ENCODE data around the gene FASN.

The FASN gene

DNA sequence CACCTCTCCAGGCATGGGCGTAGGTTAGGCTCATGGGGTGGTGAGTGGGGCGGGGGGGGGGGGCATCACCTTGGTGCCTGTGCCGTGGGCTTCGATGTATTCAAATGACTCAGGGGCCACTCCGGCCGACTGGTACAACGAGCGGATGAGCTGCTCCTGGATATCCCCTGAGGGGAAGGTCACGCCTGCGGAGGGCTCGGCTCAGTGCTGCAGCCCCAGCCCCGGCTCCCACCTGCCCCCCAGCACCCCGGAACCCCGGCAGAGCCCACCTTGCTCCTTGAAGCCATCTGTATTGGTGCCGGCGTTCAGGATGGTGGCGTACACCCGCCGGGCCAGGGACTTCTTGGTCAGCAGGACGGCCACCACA, 5.4 kb downstream of the FASN start:
- DNase-seq (ENCODE audit: extremely low spot score) = no peak
- CTCF ChIA-PET = no interaction called here
- POLR2A ChIA-PET = no interaction called here
- TF ChIP-seq HDGF (IDR thresholded peaks at IDR 0.05; ENCODE audit: borderline replicate concordance) (no peak), FOXK2 (IDR thresholded peaks at IDR 0.05) (no peak), SUZ12 (IDR thresholded peaks at IDR 0.05) (no peak), SP1 (IDR thresholded peaks at IDR 0.05) (no peak), NFRKB (IDR thresholded peaks at IDR 0.05) (no peak), CTBP1 (IDR thresholded peaks at IDR 0.05; ENCODE audit: borderline replicate concordance) (no peak), PKNOX1 (IDR thresholded peaks at IDR 0.05) (no peak), ZNF384 (IDR thresholded peaks at IDR 0.05) (no peak), FOXM1 (IDR thresholded peaks at IDR 0.05; ENCODE audit: borderline replicate concordance) (no peak), LEF1 (IDR thresholded peaks at IDR 0.05; ENCODE audit: borderline replicate concordance) (no peak), ARNT (IDR thresholded peaks at IDR 0.05) (no peak), L3MBTL2 (conservative IDR thresholded peaks at IDR 0.05) (no peak), ELF4 (IDR thresholded peaks at IDR 0.05) (no peak)

DNA sequence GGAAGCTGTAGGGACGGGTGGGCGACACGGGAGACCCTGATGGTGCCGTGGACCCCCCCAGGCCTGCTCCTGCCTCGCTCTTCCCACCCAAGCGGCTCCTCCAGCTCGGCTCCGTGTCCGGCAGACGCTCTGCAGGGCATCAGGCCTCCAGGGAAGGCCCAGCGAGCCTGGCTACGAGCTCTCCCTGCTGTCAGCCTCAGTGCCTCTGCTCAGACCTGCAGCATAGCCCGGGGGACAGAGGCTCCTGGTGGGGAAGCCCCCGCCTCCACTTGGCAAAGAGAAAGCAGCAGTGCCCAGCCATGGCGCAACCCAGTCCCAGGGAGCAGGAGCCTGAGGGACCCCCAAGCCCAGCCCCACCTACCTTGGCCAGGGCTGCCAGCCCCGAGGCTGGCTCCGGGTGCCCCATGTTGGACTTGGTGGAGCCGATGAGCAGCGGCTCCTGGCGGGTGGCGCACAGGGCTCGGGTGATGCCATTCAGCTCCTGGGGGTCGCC, 5.9 kb downstream of the FASN start:
- ChIA-PET POLR2A (no interaction called here), CTCF (no interaction called here)
- no peak for TF ChIP-seq TARDBP (IDR thresholded peaks at IDR 0.05)
- no peak for TF ChIP-seq FOXM1 (IDR thresholded peaks at IDR 0.05; ENCODE audit: borderline replicate concordance)
- no peak for TF ChIP-seq BHLHE40 (IDR thresholded peaks at IDR 0.05; ENCODE audit: borderline replicate concordance)
- no peak for TF ChIP-seq NFRKB (IDR thresholded peaks at IDR 0.05)
- no peak for DNase-seq (ENCODE audit: extremely low spot score)

DNA sequence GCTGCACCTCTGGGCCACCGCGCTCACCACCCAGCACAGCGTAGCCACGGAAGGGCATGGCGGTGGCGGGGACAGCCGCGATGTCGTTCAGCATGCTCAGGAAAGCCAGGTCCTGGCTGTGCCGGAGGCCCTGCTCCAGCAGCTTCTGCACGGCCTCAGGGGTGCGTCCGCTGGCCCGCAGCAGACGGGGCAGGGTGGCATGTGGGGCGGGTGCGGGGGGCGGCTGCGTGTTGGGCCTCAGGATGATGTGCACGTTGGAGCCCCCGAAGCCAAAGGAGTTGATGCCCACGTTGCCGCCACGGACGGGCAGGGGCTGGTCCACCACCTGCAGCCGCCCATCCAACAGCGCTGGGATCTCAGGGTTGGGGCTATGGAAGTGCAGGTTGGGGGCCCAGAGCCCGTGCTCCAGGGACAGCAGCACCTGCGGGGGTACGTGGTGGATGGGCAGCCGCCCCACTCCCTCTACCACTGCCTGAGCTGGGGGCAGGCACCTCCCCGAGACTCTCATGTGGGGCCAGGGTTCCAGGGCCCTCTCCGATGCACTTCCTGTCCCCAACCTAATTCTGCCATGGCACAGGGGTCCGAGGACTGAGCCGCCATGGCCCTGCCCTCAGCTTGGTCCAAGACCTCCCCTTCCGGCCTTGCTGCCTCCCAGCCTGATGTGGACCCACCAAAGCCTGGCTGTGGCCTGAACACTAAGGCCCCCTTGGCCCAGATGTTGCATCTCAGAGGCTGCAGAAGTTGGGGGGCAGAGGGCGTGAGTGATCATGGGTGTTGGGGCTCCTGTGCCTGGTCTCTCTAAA, 6.6 kb downstream of the FASN start:
- ChIA-PET CTCF (no interaction called here), POLR2A (interaction anchor here (0.7 kb wide), 1 partner anchor 11 kb away, joined by 3 read pairs; no protein-coding TSS in a partner anchor)
- no peak for DNase-seq (ENCODE audit: extremely low spot score)
- TF ChIP-seq L3MBTL2 (conservative IDR thresholded peaks at IDR 0.05) = no peak
- no peak for TF ChIP-seq FOXK2 (IDR thresholded peaks at IDR 0.05)

DNA sequence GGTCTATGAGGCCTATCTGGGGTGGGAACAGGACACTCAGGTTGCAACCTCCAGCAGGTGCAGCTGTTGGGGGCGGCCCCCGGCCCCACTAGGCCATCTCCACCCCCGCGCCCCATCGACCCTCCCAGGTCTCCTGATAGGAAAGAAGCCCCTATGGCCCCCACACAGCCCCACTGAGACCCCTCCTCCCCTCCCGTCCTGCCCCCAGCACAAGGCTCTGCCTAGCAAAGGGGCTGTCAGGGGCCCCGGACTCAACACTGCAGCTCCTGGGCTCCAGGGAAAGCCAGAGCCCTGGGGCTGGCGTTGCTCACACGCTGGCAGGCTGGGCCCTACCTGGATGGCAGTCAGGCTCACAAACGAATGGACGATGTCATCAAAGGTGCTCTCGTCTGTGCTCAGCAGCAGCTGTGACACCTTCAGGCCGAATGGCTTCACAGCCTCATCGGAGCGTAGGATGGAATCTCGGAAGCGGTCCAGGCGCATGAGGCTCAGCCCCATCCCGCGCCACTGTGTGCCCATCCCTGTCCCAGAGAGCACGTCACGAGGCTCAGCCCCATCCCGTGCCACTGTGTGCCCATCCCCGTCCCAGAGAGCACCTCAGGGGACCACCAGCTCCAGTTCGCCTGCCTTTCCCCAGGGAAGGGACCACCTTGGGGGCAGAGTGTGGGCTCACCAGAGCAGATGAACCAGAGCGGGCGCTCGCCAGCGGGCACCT, 7.3 kb downstream of the FASN start:
- no peak for DNase-seq (ENCODE audit: extremely low spot score)
- CTCF ChIA-PET = no interaction called here
- POLR2A ChIA-PET = interaction anchor here (0.7 kb wide), 2 partner anchors 11 to 25 kb away, joined by 3 read pairs; partner anchors contain the start of gene DUS1L
- TF ChIP-seq FOXK2 (IDR thresholded peaks at IDR 0.05) (no peak), ARNT (IDR thresholded peaks at IDR 0.05) (no peak), CTBP1 (IDR thresholded peaks at IDR 0.05; ENCODE audit: borderline replicate concordance) (no peak), BHLHE40 (IDR thresholded peaks at IDR 0.05; ENCODE audit: borderline replicate concordance) (no peak), HDGF (IDR thresholded peaks at IDR 0.05; ENCODE audit: borderline replicate concordance) (no peak), ZNF384 (IDR thresholded peaks at IDR 0.05) (no peak), FOXM1 (IDR thresholded peaks at IDR 0.05; ENCODE audit: borderline replicate concordance) (no peak), SP1 (IDR thresholded peaks at IDR 0.05) (no peak)

- DNase-seq (ENCODE audit: extremely low spot score) = no peak
- ChIA-PET CTCF (no interaction called here), POLR2A (interaction anchor here (0.7 to 5.2 kb wide), 2 partner anchors 9 to 24 kb away, joined by 3 to 19 read pairs; partner anchors contain the start of genes DUS1L and FASN)
- no peak for TF ChIP-seq ZNF384 (IDR thresholded peaks at IDR 0.05)
- no peak for TF ChIP-seq L3MBTL2 (conservative IDR thresholded peaks at IDR 0.05)
- no peak for TF ChIP-seq PKNOX1 (IDR thresholded peaks at IDR 0.05)
- no peak for TF ChIP-seq ELF4 (IDR thresholded peaks at IDR 0.05)
- TF ChIP-seq SP1 (IDR thresholded peaks at IDR 0.05) = no peak
- TF ChIP-seq TARDBP (IDR thresholded peaks at IDR 0.05) = no peak
- TF ChIP-seq CTBP1 (IDR thresholded peaks at IDR 0.05; ENCODE audit: borderline replicate concordance) = no peak
- no peak for TF ChIP-seq FOXA1 (IDR thresholded peaks at IDR 0.05)
- no peak for TF ChIP-seq NFRKB (IDR thresholded peaks at IDR 0.05)
- no peak for TF ChIP-seq HDGF (IDR thresholded peaks at IDR 0.05; ENCODE audit: borderline replicate concordance)
- no peak for TF ChIP-seq BHLHE40 (IDR thresholded peaks at IDR 0.05; ENCODE audit: borderline replicate concordance)
Observed at GRCh38 chr17:82089723-82090548, 8.1 kb downstream of the FASN start.

- TF ChIP-seq NFRKB (IDR thresholded peaks at IDR 0.05) (no peak), TARDBP (IDR thresholded peaks at IDR 0.05) (no peak), CTBP1 (IDR thresholded peaks at IDR 0.05; ENCODE audit: borderline replicate concordance) (no peak), L3MBTL2 (conservative IDR thresholded peaks at IDR 0.05) (no peak), FOXK2 (IDR thresholded peaks at IDR 0.05) (no peak), FOXM1 (IDR thresholded peaks at IDR 0.05; ENCODE audit: borderline replicate concordance) (no peak), LEF1 (IDR thresholded peaks at IDR 0.05; ENCODE audit: borderline replicate concordance) (no peak), PKNOX1 (IDR thresholded peaks at IDR 0.05) (no peak)
- no peak for DNase-seq (ENCODE audit: extremely low spot score)
- CTCF ChIA-PET = no interaction called here
- POLR2A ChIA-PET = interaction anchor here (5.2 kb wide), 1 partner anchor 9 kb away, joined by 19 read pairs; the partner anchor contains the start of gene FASN
Observed at GRCh38 chr17:82088838-82089722, 9.0 kb downstream of the FASN start.

Measured in HEK293T (cell line).